22Rv1 (cell line): ENCODE measurements around the gene DTNB.

Source experiments
- ZFX ChIP-seq: fragments of 450-650 bp; IDR thresholded peaks from 2 replicates; pipeline ENCODE4 v1.6.1; 2017; ENCODE audit warnings: antibody characterized with exemption, borderline replicate concordance
- TF ChIP-seq, protein P1 (sequence below): fragments of 450-650 bp; IDR thresholded peaks from 2 replicates; pipeline ENCODE4 v1.5.1; 2017; ENCODE audit warnings: mild to moderate bottlenecking

- TF ChIP-seq, protein P1, sequence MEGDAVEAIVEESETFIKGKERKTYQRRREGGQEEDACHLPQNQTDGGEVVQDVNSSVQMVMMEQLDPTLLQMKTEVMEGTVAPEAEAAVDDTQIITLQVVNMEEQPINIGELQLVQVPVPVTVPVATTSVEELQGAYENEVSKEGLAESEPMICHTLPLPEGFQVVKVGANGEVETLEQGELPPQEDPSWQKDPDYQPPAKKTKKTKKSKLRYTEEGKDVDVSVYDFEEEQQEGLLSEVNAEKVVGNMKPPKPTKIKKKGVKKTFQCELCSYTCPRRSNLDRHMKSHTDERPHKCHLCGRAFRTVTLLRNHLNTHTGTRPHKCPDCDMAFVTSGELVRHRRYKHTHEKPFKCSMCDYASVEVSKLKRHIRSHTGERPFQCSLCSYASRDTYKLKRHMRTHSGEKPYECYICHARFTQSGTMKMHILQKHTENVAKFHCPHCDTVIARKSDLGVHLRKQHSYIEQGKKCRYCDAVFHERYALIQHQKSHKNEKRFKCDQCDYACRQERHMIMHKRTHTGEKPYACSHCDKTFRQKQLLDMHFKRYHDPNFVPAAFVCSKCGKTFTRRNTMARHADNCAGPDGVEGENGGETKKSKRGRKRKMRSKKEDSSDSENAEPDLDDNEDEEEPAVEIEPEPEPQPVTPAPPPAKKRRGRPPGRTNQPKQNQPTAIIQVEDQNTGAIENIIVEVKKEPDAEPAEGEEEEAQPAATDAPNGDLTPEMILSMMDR, result no peak
- TF ChIP-seq ZFX, result no peak
Observed at GRCh38 chr2:25483607-25484266, 189.6 kb downstream of the DTNB start.
